Fibroblast of skin of back (primary cell): Measurements from ENCODE around the gene ARL15.

ENCODE experiments used
- DNase-seq: peaks from one replicate; pipeline ENCODE4 v3.0.0-alpha.2; 2013

Gene ARL15

GRCh38 chr5:54313311-54314270, 3.2 kb upstream of the ARL15 start:
- DNase-seq, result peak; percentile 10

- no peak for DNase-seq
Observed at GRCh38 chr5:54312499-54312898, 2.1 kb upstream of the ARL15 start.

GRCh38 chr5:54311176-54311677, 854 bp upstream of the ARL15 start:
- DNase-seq, result peak; percentile 23

GRCh38 chr5:54309691-54310432, 511 bp downstream of the ARL15 start:
- DNase-seq, result peak; percentile 25

GRCh38 chr5:54309276-54309675, 1.1 kb downstream of the ARL15 start:
- DNase-seq, result no peak

- no peak for DNase-seq
Observed at GRCh38 chr5:54307583-54307982, 2.8 kb downstream of the ARL15 start.

- DNase-seq, result no peak
Observed at GRCh38 chr5:54306893-54307292, 3.5 kb downstream of the ARL15 start.

- no peak for DNase-seq
Observed at GRCh38 chr5:54305737-54306136, 4.6 kb downstream of the ARL15 start.

- DNase-seq, result no peak
Observed at GRCh38 chr5:54304040-54304439, 6.3 kb downstream of the ARL15 start.

GRCh38 chr5:54302267-54302687, 8.1 kb downstream of the ARL15 start:
- DNase-seq, result no peak

- DNase-seq, result no peak
Observed at GRCh38 chr5:54301849-54302248, 8.5 kb downstream of the ARL15 start.

GRCh38 chr5:54301220-54301619, 9.2 kb downstream of the ARL15 start:
- peak; percentile 35 for DNase-seq

GRCh38 chr5:54298947-54299346, 11.4 kb downstream of the ARL15 start:
- DNase-seq, result no peak

- DNase-seq, result no peak
Observed at GRCh38 chr5:54296386-54296785, 14.0 kb downstream of the ARL15 start.

GRCh38 chr5:54295651-54296276, 14.6 kb downstream of the ARL15 start:
- DNase-seq, result no peak

GRCh38 chr5:54294097-54294667, 16.2 kb downstream of the ARL15 start:
- DNase-seq, result no peak

- no peak for DNase-seq
Observed at GRCh38 chr5:54292866-54293265, 17.5 kb downstream of the ARL15 start.

GRCh38 chr5:54291498-54291897, 18.9 kb downstream of the ARL15 start:
- DNase-seq, result no peak

- no peak for DNase-seq
Observed at GRCh38 chr5:54289769-54290168, 20.6 kb downstream of the ARL15 start.

GRCh38 chr5:54288568-54289217, 21.7 kb downstream of the ARL15 start:
- no peak for DNase-seq

GRCh38 chr5:54285686-54286085, 24.7 kb downstream of the ARL15 start:
- DNase-seq, result no peak

- DNase-seq, result no peak
Observed at GRCh38 chr5:54284586-54284985, 25.8 kb downstream of the ARL15 start.
